H9 (cell line): ENCODE measurements around the gene PLCXD1. TPM values are rescaled to one million over a fixed set of nuclear protein-coding genes. Genes with fewer than 3 reads are reported as not detected.
"Not testable (repeated sequence)": the region's sequence is repeated elsewhere in the genome, so short reads cannot be mapped to it uniquely, and the experiment has no call there.

Experiments
- DNase-seq: peaks from one replicate; pipeline ENCODE4 v3.0.0-alpha.2; 2017
- H2AFZ ChIP-seq: one replicate; pipeline ENCODE4 v1.6.1; 2013; ENCODE audit warnings: mild to moderate bottlenecking, low read length, control low read depth, moderate library complexity
- H2AK5ac ChIP-seq: 2 replicates; pipeline ENCODE4 v1.6.1; 2013; ENCODE audit warnings: low read length, control low read depth, mixed read lengths; ENCODE audit not compliant: insufficient read length
- H2BK120ac ChIP-seq: one replicate; pipeline ENCODE4 v1.6.1; 2013; ENCODE audit warnings: low read depth, mild to moderate bottlenecking, low read length, control low read depth, inconsistent platforms; ENCODE audit not compliant: poor library complexity, severe bottlenecking
- H2BK12ac ChIP-seq: 2 replicates; pipeline ENCODE4 v1.6.1; 2013; ENCODE audit warnings: low read length, control low read depth, mixed read lengths, low read depth; ENCODE audit not compliant: insufficient read length
- H2BK15ac ChIP-seq: 2 replicates; pipeline ENCODE4 v1.6.1; 2013; ENCODE audit warnings: low read depth, low read length, control low read depth
- H2BK20ac ChIP-seq: one replicate; pipeline ENCODE4 v1.6.1; 2013; ENCODE audit warnings: low read depth, mild to moderate bottlenecking, low read length, control low read depth, inconsistent platforms; ENCODE audit not compliant: poor library complexity, severe bottlenecking
- H2BK5ac ChIP-seq: 2 replicates; pipeline ENCODE4 v1.6.1; 2013; ENCODE audit warnings: low read length, control low read depth, mixed read lengths; ENCODE audit not compliant: insufficient read length
- H3K14ac ChIP-seq: 2 replicates; pipeline ENCODE4 v1.6.1; 2013; ENCODE audit warnings: low read length, control low read depth; ENCODE audit not compliant: insufficient read depth
- H3K18ac ChIP-seq: 2 replicates; pipeline ENCODE4 v1.6.1; 2013; ENCODE audit warnings: low read depth, mild to moderate bottlenecking, mixed read lengths, low read length, control low read depth; ENCODE audit not compliant: insufficient read length
- H3K23ac ChIP-seq: 2 replicates; pipeline ENCODE4 v1.6.1; 2013; ENCODE audit warnings: low read length, control low read depth, mixed read lengths, low read depth; ENCODE audit not compliant: insufficient read length
- H3K23me2 ChIP-seq: 2 replicates; pipeline ENCODE4 v1.6.1; 2013; ENCODE audit warnings: low read depth, mild to moderate bottlenecking, mixed read lengths, low read length, control low read depth; ENCODE audit not compliant: insufficient read length, poor library complexity, severe bottlenecking
- H3K27ac ChIP-seq: 2 replicates; pipeline ENCODE4 v1.5.1; 2013; ENCODE audit warnings: low read length, control low read depth, mixed read lengths, low read depth; ENCODE audit not compliant: insufficient read length
- H3K27me3 ChIP-seq: 2 replicates; pipeline ENCODE4 v1.6.1; 2013; ENCODE audit warnings: low read length, control low read depth, inconsistent platforms; ENCODE audit not compliant: insufficient read depth
- H3K4ac ChIP-seq: 2 replicates; pipeline ENCODE4 v1.6.1; 2013; ENCODE audit warnings: low read depth, mild to moderate bottlenecking, control low read depth, inconsistent platforms, low read length, moderate library complexity
- H3K4me1 ChIP-seq: 2 replicates; pipeline ENCODE4 v1.6.1; 2013; ENCODE audit warnings: low read length, control low read depth, inconsistent platforms; ENCODE audit not compliant: insufficient read depth
- H3K4me2 ChIP-seq: 2 replicates; pipeline ENCODE4 v1.6.1; 2013; ENCODE audit warnings: low read length, control low read depth, mixed read lengths; ENCODE audit not compliant: insufficient read length, insufficient read depth
- H3K56ac ChIP-seq: 2 replicates; pipeline ENCODE4 v1.6.1; 2013; ENCODE audit warnings: low read depth, mild to moderate bottlenecking, mixed read lengths, low read length, control low read depth; ENCODE audit not compliant: insufficient read length
- H3K79me1 ChIP-seq: 2 replicates; pipeline ENCODE4 v1.6.1; 2013; ENCODE audit warnings: low read depth, mild to moderate bottlenecking, moderate library complexity, low read length, control low read depth, inconsistent platforms; ENCODE audit not compliant: insufficient read depth, poor library complexity, severe bottlenecking
- H3K79me2 ChIP-seq: 2 replicates; pipeline ENCODE4 v1.6.1; 2013; ENCODE audit warnings: low read length, control low read depth, inconsistent platforms; ENCODE audit not compliant: insufficient read depth
- H3K9ac ChIP-seq: 2 replicates; pipeline ENCODE4 v1.6.1; 2013; ENCODE audit warnings: low read length, control low read depth, mixed read lengths; ENCODE audit not compliant: insufficient read length; ENCODE audit errors: extremely low read depth
- H3K9me3 ChIP-seq: one replicate; pipeline ENCODE4 v1.6.1; 2013; ENCODE audit warnings: low read depth, low read length, inconsistent platforms; ENCODE audit not compliant: control insufficient read depth
- H3T11ph ChIP-seq: one replicate; pipeline ENCODE4 v1.6.1; 2013; ENCODE audit warnings: mild to moderate bottlenecking, low read length, control low read depth, inconsistent platforms
- H4K20me1 ChIP-seq: one replicate; pipeline ENCODE4 v1.6.1; 2013; ENCODE audit not compliant: control insufficient read depth, insufficient read length, insufficient read depth
- H4K5ac ChIP-seq: 2 replicates; pipeline ENCODE4 v1.6.1; 2013; ENCODE audit warnings: low read depth, mild to moderate bottlenecking, mixed read lengths, low read length, control low read depth; ENCODE audit not compliant: insufficient read length
- H4K8ac ChIP-seq: replicated peaks from 2 replicates; pipeline ENCODE4 v1.6.1; 2013; ENCODE audit warnings: low read length, control low read depth, mixed read lengths, low read depth; ENCODE audit not compliant: insufficient read length
- H4K91ac ChIP-seq: 2 replicates; pipeline ENCODE4 v1.6.1; 2013; ENCODE audit warnings: low read depth, mild to moderate bottlenecking, moderate library complexity, mixed read lengths, low read length, control low read depth; ENCODE audit not compliant: insufficient read length
- H3K27ac Mint-ChIP-seq, 3 experiments: 2 replicates in 2 of 3; 3 replicates in 1 of 3; pipeline ENCODE4 v1.8.0; 2020 to 2021; ENCODE audit warnings: mixed read lengths in 3 of 3, mild to moderate bottlenecking in 1 of 3, moderate library complexity in 1 of 3
- H3K27me3 Mint-ChIP-seq: 2 replicates; pipeline ENCODE4 v1.8.0; 2021; ENCODE audit warnings: low read depth, mild to moderate bottlenecking, moderate library complexity, mixed read lengths
- H3K36me3 Mint-ChIP-seq, 3 experiments: 2 replicates in 2 of 3; 3 replicates in 1 of 3; pipeline ENCODE4 v1.8.0; 2020 to 2021; ENCODE audit warnings: low read depth in 3 of 3, mixed read lengths in 3 of 3; ENCODE audit not compliant: insufficient read depth in 1 of 3
- H3K4me1 Mint-ChIP-seq, 2 experiments: 2 replicates each; pipeline ENCODE4 v1.8.0; 2020; ENCODE audit warnings: mixed read lengths in 2 of 2
- H3K4me3 Mint-ChIP-seq, 2 experiments: 2 replicates in 1 of 2; 3 replicates in 1 of 2; pipeline ENCODE4 v1.8.0; 2020 to 2021; ENCODE audit warnings: mild to moderate bottlenecking in 2 of 2, mixed read lengths in 2 of 2, moderate library complexity in 1 of 2
- H3K9me3 Mint-ChIP-seq, 2 experiments: 2 replicates in 1 of 2; 3 replicates in 1 of 2; pipeline ENCODE4 v1.8.0; 2020; ENCODE audit warnings: mild to moderate bottlenecking in 2 of 2, mixed read lengths in 2 of 2, moderate library complexity in 1 of 2
- CTCF ChIP-seq: fragments of 200-600 bp; sonication (generic); conservative IDR thresholded peaks from 3 replicates; pipeline ENCODE4 v1.8.0; 2021; ENCODE audit warnings: antibody characterized with exemption, mild to moderate bottlenecking
- WGBS: extraction: QIAGEN DNeasy Blood & Tissue Kit; methylation state at CpG from one replicate; pipeline ENCODE4 v1.1.7; 2013; ENCODE audit warnings: missing lambda C conversion rate, low lambda C conversion rate, mixed read lengths; ENCODE audit not compliant: insufficient read length; ENCODE audit errors: extremely low coverage; 5-methylcytosine and 5-hydroxymethylcytosine counted together
- total RNA-seq: library from RNA; stranded (reverse); gene quantifications from 2 replicates; pipeline ENCODE4 v1.2.1, GENCODE V29; 2021

The PLCXD1 gene
- total RNA-seq, 1 experiment from 2014 or later: 96.5 TPM

- no peak for DNase-seq
- H2BK5ac ChIP-seq: no peak overlapping the region
- H2AFZ ChIP-seq: no peak overlapping the region
- no peak overlapping the region for H4K91ac ChIP-seq
- no peak overlapping the region for H2BK15ac ChIP-seq
- H3K4me2 ChIP-seq: peak overlapping the region; percentile 50
- no peaks in the 10 kb centered on the region for H3K27me3 Mint-ChIP-seq
- H3K9ac ChIP-seq: peak overlapping the region; percentile 11
- no CpG with 5 or more reads among the region's 49 CpGs for WGBS
- H2BK20ac ChIP-seq: no peak overlapping the region
- no peak overlapping the region for H2BK120ac ChIP-seq
- H4K20me1 ChIP-seq: no peaks in the 10 kb centered on the region
- H3K4ac ChIP-seq: no peak overlapping the region
- no peak for TF ChIP-seq CTCF
- no peak overlapping the region for H4K8ac ChIP-seq
- no peak overlapping the region for H3K23ac ChIP-seq
- peaks cover 4% of the 10 kb centered on the region; the same call in 1 of the 2 replicates for H3K4me1 ChIP-seq
- no peak overlapping the region for H4K5ac ChIP-seq
- peaks cover 9 to 20% (median 17%) of the 10 kb centered on the region in 3 experiments for H3K36me3 Mint-ChIP-seq
- no peak overlapping the region for H3K27ac ChIP-seq
- H3K27me3 ChIP-seq: no peaks in the 10 kb centered on the region
- peaks cover 17% of the 10 kb centered on the region for H3K23me2 ChIP-seq
- H3T11ph ChIP-seq: no peak overlapping the region
- peaks cover 15 to 19% of the 10 kb centered on the region in 2 experiments for H3K4me1 Mint-ChIP-seq
- H3K79me2 ChIP-seq: peaks cover 2% of the 10 kb centered on the region; the same call in 1 of the 2 replicates
- no peak overlapping the region for H2BK12ac ChIP-seq
- H3K79me1 ChIP-seq: no peaks in the 10 kb centered on the region
- no peak overlapping the region for H2AK5ac ChIP-seq
- 0 out of 2 replicates have a peak overlapping the region, but pooled peaks have one; percentile 43 for H3K14ac ChIP-seq
- H3K56ac ChIP-seq: no peak overlapping the region
- no peaks in the 10 kb centered on the region for H3K9me3 Mint-ChIP-seq
- peak overlapping the region; percentile 74 to 85 for H3K4me3 Mint-ChIP-seq
- H3K9me3 ChIP-seq: no peaks in the 10 kb centered on the region
- no peak overlapping the region for H3K18ac ChIP-seq
- H3K27ac Mint-ChIP-seq: no peak overlapping the region
Measured at GRCh38 chrX:276581-277201, 4.5 kb upstream of the PLCXD1 start.

- DNase-seq: peak; percentile 78
- Mint-ChIP-seq H3K4me1 (peaks cover 18 to 32% of the 10 kb centered on the region in 2 experiments), H3K4me3 (peak overlapping the region; percentile 22 to 62), H3K27ac (peak overlapping the region in 2 of 3 experiments; percentile 60 to 91; a peak in 3 of 7 replicates), H3K36me3 (peaks cover 24 to 31% (median 28%) of the 10 kb centered on the region in 3 experiments)
- not testable (repeated sequence) for H4K91ac ChIP-seq, H3K56ac ChIP-seq, H2BK120ac ChIP-seq, H4K8ac ChIP-seq, H3K79me2 ChIP-seq, H3K79me1 ChIP-seq, H2BK12ac ChIP-seq, H4K20me1 ChIP-seq, H3K14ac ChIP-seq, H2BK5ac ChIP-seq, H3K9ac ChIP-seq, H3K27me3 ChIP-seq, H2AK5ac ChIP-seq, H3K9me3 ChIP-seq, H3K27me3 Mint-ChIP-seq, H2BK15ac ChIP-seq, H2BK20ac ChIP-seq, H3K27ac ChIP-seq, H3K9me3 Mint-ChIP-seq, H2AFZ ChIP-seq, H3T11ph ChIP-seq, H3K4me2 ChIP-seq, H3K4ac ChIP-seq, H3K23ac ChIP-seq, H4K5ac ChIP-seq, H3K4me1 ChIP-seq, H3K18ac ChIP-seq
- WGBS: 100% methylated on average over 1 of the region's 45 CpGs
- H3K23me2 ChIP-seq: peaks cover 17% of the 10 kb centered on the region
Measured at GRCh38 chrX:279757-280604, 1.2 kb upstream of the PLCXD1 start.
